Cortex of kidney (tissue), 1 donor: ENCODE data around the gene TPRG1L.

Experiments used
- DNase-seq: peaks from one replicate; lab custom pipeline; 2025; lab: John Stamatoyannopoulos, UW

TPRG1L gene

GRCh38 chr1:3645247-3645646 is 20.4 kb downstream of the TPRG1L start:
- no peak for DNase-seq

- DNase-seq, result no peak
Observed at GRCh38 chr1:3645666-3646355, 21.0 kb downstream of the TPRG1L start.

- DNase-seq, result no peak
Observed at GRCh38 chr1:3646596-3646995, 21.8 kb downstream of the TPRG1L start.

GRCh38 chr1:3649342-3650247 is 24.8 kb downstream of the TPRG1L start, which contains the start of gene WRAP73:
WRAP73 (minus strand) TSS chr1:3650103; CDS start chr1:3649999, 104 bp downstream.
- no peak for DNase-seq

GRCh38 chr1:3650248-3651025 is 25.6 kb downstream of the TPRG1L start:
- no peak for DNase-seq

DNA sequence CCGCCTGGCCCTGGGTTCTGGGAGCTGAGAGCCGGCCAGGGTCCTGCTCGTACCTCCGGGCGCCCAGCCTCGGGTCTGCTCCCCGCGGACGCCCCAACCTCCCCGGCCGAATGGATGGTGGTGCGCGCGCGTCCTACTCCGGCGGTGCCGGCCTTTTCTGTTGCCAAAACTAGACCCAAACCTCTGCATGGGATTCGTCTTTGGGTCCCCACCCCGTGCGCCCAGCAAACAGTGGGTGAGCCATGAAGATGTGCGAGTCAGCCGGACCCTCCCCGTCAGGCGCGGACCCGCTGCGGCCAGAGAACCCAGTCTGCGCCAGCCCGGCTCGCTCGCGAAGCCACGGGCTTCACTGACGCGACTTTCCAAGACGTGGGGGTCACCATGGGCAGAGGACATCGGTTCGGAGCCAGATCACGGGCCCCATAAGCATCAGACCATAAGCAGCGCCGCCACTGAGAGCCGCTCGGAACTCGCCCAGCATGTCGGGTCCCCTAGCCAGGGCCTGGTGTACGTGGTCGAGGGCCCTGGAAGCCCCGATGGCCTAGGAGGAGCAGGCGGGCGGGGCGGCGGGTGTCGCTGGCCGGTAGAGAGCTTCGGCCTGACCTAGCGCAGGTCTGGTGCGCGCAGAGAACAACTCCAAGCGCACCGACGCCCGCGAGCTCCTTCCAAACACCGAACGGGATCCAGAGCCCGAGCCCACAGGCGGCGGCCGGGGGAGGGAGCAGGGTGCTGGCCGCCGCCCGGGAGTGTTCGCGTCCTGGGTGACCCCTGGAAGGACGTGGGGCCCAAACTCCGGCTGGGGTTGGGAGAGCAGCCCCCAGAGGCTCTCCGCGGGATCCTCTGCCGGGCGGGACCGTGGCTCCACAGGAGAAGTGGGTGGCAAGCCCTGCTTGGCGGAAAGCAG is 26.5 kb downstream of the TPRG1L start:
- no peak for DNase-seq

- DNase-seq, result no peak
Observed at GRCh38 chr1:3651930-3652547, 27.2 kb downstream of the TPRG1L start, which contains the start of gene TP73. TP73 (plus strand) TSS chr1:3652516; CDS start chr1:3682366, 29,850 bp downstream.

DNA sequence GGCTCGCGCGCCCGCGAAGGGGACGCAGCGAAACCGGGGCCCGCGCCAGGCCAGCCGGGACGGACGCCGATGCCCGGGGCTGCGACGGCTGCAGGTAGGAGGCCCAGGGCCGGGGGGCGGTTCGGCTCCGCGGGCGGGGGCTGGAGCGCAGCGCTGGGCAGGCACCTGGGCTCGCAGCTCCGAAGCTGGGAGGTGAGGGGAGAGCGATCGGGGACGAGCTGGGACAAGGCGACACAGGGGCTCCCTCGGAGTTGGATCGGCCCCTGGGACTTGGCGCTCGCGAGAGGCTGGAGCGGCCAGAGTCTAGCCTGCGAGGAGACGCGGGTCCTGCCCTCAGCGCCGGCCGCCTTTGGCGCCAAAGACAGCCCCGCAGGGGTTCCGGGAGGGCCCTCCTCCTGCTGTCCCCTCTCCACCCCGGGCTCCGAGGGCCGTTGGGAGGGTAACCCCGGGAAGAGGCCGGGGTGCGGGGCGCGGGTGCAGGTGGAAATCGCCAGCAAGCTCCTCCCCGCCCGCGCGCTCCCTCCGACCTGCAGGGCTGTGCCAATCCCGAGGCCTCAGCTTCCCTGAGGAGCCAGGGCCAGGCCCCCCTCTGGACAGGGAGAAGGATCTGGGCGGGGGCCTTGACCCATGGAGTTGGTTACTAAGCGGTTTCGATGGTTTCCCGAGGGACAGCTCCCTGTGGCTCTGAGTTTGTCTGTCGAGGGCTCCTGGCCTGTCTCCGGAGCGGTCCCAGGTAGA is 27.9 kb downstream of the TPRG1L start:
- DNase-seq, result no peak

GRCh38 chr1:3653286-3653618 is 28.4 kb downstream of the TPRG1L start:
- DNase-seq, result no peak

DNA sequence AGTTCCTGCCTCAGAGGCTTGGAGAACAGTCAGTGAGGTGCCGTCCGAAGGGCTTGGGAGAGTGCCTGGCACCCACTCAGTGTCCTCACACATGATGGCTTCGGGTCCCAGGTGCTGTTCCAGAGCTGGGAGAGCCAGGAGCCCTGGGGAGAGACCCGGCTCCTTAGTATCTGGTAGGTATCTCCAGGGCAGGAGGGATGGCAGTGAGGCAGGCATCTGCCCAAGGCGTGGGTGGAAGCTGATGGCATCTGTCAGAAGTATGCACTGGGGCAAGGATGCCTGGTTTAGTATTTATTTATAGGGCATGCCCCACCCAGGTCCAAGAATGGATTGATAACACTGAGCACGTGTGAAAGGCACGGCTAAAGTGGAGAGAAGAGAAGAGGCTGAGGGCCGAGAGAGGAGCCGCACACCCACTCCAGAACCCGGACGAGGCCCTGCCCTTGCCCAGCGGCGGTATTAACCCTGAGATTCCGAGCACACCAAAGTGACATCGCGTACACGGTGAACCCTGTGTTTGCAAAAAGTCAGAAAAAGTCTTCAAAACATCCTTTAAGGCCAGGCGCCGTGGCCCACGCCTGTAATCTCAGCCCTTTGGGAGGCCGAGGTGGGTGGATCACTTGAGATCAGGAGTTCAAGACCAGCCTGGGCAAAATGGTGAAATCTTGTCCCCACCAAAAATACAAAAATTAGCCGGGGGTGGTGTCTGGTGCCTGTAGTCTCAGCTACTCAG is 29.9 kb downstream of the TPRG1L start:
- no peak for DNase-seq

DNA sequence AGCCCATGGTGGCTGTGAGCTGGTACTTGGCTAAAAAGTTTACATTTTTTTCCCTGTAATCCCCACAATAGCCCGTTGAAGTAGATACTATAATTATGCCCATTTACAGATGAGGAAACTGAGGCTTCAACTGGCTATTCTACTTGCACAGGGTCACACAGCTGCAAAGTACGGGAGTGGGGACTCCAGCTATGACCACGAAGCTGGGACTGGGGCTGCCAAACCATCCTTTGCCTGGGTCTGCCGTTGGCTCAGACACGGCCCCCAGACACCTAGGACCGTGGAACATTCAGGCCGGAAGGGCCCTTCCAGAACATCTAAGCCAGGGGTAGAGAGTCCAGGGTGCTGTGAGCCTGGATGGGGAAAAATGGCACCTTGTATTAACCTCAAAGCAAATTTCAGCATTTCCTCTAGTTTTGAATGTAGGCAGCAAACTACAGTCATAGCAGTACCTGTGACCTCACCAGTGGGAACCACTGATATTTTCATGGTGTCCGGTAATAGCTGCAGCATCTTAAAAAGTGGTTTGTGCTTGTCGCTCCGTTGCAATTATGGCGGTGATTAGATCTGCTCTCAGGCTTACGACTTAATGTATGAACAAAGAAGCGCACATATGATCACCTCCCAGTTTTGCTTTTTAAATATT is 31.8 kb downstream of the TPRG1L start:
- DNase-seq, result no peak

- no peak for DNase-seq
Observed at GRCh38 chr1:3657096-3657475, 32.3 kb downstream of the TPRG1L start.

GRCh38 chr1:3657578-3658230 is 32.9 kb downstream of the TPRG1L start:
- DNase-seq, result no peak

DNA sequence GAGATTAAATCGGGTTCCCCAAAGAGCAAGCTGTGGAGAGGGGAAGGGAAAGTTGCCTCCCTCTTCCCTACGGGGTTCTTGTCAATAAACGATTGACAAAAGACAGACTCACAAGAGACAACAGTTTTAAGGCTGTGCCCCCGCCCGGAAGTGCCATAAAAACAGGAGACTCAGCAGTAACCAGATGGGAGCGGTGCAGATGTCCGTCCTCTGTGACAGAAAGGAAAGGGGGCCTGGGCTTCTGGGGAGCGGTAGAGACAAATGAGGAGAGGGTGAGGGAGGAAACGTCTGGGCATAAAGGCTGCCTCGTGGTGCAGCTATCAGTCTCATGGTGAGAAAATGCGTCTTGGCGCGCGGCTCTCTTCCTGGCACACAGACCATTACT is 33.4 kb downstream of the TPRG1L start:
- DNase-seq, result no peak

DNA sequence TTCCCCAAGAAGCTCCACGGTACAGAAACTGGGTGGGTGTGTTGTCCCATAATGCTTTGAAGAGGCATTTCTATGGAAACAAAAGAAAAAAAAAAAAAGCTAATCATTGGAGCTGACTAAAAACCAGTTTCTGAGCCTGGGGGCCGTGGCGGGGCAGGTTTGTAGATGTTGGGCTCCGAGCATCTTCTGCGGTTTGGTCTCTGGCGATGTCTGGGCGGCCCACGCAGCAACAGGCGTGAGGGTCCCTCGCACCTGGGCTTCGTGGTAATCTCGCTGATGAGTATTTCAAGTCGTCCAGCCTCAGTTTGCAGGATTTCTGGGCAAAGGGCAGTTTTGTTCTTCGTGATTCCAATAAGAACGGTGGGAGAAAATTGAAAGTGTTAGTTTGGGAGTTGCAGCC is 34.3 kb downstream of the TPRG1L start:
- DNase-seq, result no peak

DNA sequence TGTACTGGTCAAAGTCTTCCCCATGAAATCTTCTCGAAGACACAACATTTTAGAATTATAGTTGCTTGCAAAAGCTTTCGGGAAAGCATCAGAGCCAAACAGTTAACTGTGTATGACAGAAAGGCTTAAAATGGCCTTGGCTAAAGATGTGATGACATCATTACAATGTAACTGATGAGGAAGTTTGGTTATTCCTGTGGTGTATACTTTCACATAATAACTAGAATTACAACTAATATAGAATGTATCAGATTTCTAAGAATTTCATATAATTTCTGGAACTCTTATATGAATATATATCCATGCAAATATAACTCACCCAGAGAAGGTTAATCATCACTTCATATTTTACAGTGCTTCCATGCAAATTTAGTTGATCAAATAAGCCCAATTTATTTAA is 35.9 kb downstream of the TPRG1L start:
- no peak for DNase-seq

DNA sequence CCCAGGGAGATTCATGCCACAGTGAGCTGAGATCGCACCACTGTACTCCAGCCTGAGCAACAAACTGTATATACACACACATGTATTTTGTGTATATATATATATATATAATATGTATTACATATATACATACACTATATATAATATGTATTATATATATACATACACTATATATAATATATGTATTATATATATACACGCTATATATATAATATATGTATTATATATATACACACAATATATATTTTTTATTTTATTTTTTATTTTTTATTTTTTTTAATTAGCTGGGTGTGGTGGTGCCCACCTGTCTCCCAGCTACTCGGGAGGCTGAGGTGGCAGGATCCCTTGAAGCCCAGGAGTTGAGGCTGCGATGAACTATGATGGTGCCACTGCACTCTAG is 36.8 kb downstream of the TPRG1L start:
- no peak for DNase-seq

DNA sequence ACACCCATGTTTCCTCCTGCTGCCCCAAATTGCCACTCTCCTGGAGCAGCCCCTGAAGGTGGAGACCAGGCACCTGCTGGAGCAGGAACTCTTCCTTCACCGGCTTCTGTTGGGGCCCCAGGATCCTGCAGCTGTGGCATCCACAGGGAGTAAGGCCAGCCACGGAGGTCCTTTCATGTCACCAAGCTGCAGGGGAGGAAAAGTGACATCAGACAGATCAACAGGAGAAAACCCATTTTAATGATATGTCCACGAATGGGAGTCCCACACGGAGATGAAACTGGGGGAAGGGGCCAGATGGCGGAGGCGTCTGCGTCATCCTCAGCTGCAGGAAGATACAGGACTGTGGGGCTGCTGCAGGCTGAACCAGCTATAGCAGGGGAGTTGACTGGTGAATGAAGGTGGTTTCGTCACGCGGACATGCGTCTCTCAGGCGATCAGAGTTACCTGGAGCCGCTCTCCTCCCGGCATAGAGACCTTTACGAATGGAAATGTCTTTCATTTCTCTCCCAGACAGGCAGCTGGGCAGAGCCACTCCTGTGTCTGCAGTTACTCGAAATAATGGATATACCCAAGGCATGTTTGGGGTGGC is 37.4 kb downstream of the TPRG1L start:
- no peak for DNase-seq
